ENCODE measurements around the gene ISL1. TPM values are rescaled to one million over a fixed set of nuclear protein-coding genes. Genes with fewer than 3 reads are reported as not detected.

The ISL1 gene
- not detected in 2 replicates for total RNA-seq

DNA sequence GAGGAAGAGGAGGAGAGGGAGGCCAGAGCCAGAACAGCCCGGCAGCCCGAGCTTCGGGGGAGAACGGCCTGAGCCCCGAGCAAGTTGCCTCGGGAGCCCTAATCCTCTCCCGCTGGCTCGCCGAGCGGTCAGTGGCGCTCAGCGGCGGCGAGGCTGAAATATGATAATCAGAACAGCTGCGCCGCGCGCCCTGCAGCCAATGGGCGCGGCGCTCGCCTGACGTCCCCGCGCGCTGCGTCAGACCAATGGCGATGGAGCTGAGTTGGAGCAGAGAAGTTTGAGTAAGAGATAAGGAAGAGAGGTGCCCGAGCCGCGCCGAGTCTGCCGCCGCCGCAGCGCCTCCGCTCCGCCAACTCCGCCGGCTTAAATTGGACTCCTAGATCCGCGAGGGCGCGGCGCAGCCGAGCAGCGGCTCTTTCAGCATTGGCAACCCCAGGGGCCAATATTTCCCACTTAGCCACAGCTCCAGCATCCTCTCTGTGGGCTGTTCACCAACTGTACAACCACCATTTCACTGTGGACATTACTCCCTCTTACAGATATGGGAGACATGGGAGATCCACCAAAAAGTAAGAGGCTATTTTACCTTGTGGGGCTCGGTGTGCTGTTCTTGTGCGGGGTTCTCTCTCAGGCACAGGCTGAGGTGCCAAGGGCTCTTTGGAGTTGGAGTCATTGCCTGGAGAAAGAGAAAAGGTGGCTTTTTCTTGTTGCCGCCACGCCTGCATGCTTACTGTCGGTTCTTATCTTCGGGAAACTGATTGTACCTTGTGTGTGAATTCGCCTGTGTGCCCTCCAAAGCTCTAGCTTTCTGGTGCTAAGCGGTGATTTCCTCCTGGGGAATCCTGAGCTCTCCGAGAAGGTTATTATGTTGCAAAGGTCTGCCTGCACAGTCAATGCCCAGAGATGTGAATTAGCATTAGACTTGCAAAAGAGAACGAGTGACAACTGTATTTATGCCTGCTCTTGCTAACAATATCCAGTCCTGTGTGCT lies at the start of gene ISL1:
TSS of gene ISL1 (plus strand) at position 318 of the 991 bp plus-strand sequence. CDS start at position 542, 224 bp downstream.
- peak; percentile 18 for DNase-seq (ENCODE audit: low read depth)

- DNase-seq (ENCODE audit: low read depth) = no peak
These were observed 46.4 kb upstream of the ISL1 start for GRCh38 chr5:51336878-51337277.

- peak; percentile 25 for DNase-seq (ENCODE audit: low read depth)
These were observed 38.1 kb upstream of the ISL1 start for GRCh38 chr5:51345106-51345505.

DNA sequence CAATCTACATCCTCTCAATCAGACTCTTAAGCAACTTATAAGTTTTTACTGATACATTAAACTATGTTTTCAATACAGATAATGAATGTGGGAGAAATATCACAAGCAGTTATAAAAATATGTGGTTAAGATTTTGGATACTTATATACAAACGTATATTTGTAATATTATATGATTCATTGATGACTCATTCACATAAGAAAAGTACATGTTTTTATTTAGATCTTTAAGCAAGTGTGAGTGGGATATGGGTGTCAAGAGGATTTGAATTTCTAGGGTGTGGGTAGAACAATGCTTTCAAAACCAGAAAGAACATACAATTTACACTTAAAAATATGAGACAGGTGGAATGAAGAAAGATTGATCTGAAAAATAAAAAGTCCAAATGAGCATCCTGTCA lies 36.1 kb upstream of the ISL1 start:
- no peak for DNase-seq (ENCODE audit: low read depth)

GRCh38 chr5:51347704-51348103 lies 35.5 kb upstream of the ISL1 start:
- DNase-seq (ENCODE audit: low read depth) = no peak

- DNase-seq (ENCODE audit: low read depth) = no peak
These were observed 12.2 kb upstream of the ISL1 start for GRCh38 chr5:51371052-51371451.

GRCh38 chr5:51373880-51374523 lies 9.2 kb upstream of the ISL1 start:
- no peak for DNase-seq (ENCODE audit: low read depth)

DNA sequence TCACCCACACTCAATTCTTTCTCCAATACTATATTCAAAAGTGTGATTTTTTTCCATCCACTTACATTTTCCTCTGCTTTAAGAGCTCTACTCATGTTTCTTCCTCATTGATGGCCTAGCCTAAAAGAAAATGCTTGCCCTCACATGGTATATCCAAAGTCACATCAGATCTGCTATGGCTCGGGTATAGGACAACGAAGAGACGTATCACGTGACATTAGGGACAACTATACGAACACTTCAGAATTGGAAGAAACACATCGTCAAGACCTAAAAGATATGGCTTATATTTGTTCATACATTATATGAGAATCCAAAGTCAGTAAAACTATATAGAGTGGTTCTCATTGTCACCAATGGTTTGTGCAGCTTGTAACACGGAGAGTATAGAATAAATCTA lies 8.2 kb upstream of the ISL1 start:
- no peak for DNase-seq (ENCODE audit: low read depth)

DNA sequence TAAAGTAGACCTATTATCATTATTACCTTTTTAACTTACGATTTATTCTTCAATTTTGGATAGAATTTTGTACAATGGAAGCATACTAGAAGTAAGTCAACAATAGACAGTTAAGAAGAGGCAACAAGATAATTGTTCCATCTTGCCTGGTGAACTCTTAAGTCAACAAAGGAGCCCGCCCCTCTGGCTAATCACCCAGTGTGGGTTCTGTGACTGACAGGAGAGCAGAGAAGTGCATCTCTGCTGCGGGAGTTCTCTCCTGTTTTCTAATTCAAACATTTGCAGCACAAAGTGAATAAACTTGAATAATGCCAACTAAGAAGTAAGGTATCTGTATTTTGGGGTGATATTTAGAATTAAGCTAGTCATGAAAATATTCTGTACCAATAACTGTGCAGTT lies 6.7 kb upstream of the ISL1 start:
- no peak for DNase-seq (ENCODE audit: low read depth)

- DNase-seq (ENCODE audit: low read depth) = no peak
These were observed 5.8 kb upstream of the ISL1 start for GRCh38 chr5:51377151-51378060.

- DNase-seq (ENCODE audit: low read depth) = no peak
These were observed 5.2 kb upstream of the ISL1 start for GRCh38 chr5:51378061-51378409.

DNA sequence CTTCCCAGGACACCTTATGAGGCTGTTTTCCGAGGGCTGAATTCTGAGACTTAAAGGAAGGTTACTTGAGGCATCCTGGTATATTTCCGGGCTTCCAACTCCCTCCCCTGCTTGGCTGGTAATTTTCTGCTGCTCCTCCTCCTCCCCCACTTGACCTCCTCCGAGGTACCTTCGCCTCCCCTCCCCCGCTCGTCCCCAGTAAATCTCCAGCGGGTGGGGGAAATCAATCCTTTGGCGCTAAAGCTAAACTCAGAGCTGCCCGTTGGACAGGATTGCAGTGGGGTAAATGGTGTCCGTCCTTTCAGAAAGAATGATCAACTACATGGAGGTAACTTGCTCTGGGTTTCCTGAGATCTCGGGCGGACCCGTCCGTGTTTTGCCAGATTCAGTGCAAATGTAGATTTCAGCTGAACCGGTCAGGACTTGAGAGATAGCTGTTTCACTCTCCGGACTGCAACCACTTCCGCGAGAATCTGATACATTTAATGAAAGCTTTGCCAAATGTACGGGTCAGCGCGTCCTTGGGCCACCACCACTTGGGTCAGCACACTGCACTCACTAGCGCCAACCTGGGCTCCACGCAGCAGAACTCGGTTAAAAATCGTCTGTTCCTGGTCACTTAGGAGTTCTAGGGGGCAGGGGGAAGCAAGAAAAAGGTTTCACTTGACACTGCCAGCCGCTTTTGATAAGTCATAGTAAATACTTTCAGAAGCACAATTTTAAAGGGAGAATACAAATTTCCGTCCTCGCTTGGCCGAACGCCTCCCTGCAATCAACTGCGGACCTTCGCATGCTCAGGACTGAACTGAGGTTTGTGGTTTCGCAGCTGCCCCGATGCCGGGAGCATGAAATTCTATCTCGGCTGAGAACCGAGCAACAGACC lies 4.6 kb upstream of the ISL1 start:
- DNase-seq (ENCODE audit: low read depth) = peak; percentile 53

- DNase-seq (ENCODE audit: low read depth) = no peak
These were observed 3.9 kb upstream of the ISL1 start for GRCh38 chr5:51379331-51379700.

DNA sequence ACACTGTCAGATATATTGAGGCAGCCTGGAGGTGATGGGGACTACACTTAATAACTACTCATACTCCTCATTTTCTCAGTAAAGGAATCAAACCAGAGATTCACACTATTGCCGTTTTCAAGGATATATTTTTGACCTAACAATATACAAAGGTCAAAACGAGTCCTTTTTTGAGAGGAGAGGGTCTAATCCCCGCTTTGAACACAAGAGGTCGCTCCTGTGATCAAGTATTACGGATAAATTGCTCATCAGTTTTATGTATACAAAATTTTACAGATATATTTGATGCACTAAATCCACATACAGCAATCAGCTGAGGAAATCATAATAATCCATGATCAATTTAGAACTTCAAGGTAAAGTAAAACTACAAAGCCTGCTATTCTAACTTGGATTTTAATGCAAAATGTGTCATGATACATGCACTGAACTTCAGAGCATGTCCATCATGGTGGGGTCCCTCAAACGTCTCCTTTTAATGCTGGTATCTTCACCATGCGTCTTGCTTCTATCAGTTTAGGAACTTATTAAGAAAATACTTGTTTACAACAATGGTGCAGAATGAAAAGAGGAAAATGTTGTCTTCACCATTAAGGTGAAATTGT lies 2.5 kb upstream of the ISL1 start:
- DNase-seq (ENCODE audit: low read depth) = peak; percentile 10

DNA sequence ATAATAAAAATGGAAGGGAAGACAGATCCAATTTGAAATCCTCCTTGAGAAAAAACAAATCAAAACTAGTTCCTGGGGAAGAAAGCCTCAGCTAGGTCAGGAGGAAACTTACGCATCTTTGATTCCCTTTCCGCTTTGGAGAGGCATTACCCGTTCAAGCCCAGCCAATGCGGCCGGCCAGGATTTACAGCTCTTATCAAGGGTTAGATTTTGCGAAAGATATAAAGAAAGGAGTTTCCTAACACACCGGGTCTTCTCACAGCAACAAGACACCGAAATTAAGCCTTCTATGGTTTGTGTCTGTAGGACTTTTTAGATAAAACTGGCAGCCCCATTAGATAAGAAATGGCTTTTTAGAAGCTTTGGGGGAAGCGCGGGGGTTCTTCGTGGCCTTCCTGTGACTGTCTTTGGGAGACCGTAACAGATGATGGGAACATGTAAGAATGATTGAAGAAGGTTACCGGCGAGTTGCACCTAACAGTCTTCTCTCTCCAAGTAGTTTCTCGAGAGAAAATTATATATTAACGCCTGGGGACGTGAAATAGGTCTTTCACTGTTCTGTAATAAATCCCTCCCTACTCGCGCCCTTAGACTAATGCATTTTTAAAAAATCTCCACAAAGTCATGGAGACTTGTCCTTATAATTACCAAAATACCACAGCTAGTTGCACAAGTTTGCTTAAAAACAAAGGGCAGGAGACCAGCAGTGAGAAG lies 1.3 kb upstream of the ISL1 start:
- DNase-seq (ENCODE audit: low read depth) = no peak

DNA sequence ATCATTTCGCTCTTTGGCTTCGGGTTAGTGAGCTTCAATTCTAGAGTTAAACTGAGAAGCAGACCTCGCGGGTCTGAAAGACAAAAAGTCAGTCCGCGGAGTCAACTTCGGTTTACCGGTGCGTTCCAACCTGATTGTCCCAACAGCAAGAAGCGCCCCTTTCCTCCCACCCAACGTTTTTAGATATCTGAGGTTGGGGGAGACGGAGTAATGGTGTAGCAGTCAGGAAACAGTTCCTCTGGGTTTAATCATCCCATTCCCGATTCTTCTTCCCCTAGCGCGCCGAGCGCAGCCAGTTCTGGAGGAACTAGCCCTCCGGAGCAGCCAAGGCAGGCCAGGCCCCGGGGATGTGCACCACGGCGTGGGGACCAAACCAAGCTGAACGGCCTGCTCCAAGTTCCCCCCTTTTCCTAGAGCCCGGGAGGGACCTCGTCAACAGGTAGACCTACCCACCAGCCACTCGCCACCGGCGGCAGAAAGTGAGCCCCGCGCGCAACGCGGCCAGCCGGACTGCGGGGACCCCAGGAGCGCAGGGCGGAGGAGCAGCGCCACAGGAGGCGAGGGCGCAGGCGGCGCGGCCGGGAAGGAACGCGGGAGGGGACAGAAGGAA lies 622 bp upstream of the ISL1 start:
- DNase-seq (ENCODE audit: low read depth) = no peak

DNA sequence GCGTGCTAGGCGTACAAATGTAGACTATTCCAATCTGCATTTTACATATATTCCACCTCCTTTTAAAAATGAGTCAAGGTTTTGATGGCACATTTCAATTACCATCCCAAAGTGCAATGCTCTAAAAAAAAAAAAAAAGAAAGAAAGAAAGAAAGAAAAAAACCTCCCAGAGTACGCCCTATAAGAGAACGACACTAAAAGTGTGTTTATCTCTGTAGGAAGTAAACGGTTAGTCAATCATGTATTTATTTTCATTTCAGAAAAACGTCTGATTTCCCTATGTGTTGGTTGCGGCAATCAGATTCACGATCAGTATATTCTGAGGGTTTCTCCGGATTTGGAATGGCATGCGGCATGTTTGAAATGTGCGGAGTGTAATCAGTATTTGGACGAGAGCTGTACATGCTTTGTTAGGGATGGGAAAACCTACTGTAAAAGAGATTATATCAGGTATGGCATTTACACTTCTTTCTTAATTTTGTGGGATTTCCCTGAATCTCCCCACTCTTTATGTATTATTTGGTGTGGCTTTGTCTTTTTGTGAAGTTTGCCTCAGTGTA lies 1.1 kb downstream of the ISL1 start:
- DNase-seq (ENCODE audit: low read depth) = no peak

GRCh38 chr5:51385216-51385615 lies 2.0 kb downstream of the ISL1 start:
- no peak for DNase-seq (ENCODE audit: low read depth)
